ENCODE data around the gene CACHD1. TPM values are rescaled to one million over a fixed set of nuclear protein-coding genes. Genes with fewer than 3 reads are reported as not detected.

The CACHD1 gene
- polyA plus RNA-seq, 2 donors = 1.6 to 2.9 TPM

DNA sequence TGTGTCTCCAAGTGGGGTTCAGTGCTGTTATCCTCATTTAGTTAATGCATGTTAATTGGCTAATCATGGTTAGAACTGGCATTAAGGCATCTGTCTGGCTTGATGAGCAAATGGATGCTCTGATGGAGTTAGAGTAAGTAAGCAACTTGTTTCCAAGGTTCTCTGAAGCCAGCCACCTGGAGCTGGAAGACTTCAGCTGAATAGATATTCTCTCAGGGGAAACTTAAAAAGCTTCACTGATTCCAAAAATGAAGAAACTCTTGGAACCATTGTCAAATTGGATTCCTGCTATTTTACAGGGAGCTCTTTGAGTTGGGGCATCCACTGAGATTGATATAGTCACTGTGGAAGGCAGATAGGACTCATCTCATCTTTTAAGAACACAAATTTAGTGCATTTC, 118.9 kb downstream of the CACHD1 start:
- Histone ChIP-seq H3K9me3 (ENCODE audit: control insufficient read depth in 2 of 2, insufficient read depth in 1 of 2, low read depth in 1 of 2, low read length in 1 of 2) (no peaks in the 10 kb centered on the region), H3K27me3 (ENCODE audit: control insufficient read depth in 1 of 2, insufficient read depth in 2 of 2, low read length in 2 of 2) (no peaks in the 10 kb centered on the region), H3K27ac (ENCODE audit: low read depth in 2 of 2, low read length in 1 of 2) (no peak overlapping the region), H3K4me3 (ENCODE audit: low read depth in 1 of 2, low read length in 2 of 2) (no peak overlapping the region), H3K36me3 (ENCODE audit: control insufficient read depth in 2 of 2, insufficient read depth in 2 of 2, low read length in 1 of 2) (no peaks in the 10 kb centered on the region), H3K4me1 (ENCODE audit: control insufficient read depth in 2 of 2, insufficient read depth in 2 of 2, low read length in 1 of 2) (no peaks in the 10 kb centered on the region)

DNA sequence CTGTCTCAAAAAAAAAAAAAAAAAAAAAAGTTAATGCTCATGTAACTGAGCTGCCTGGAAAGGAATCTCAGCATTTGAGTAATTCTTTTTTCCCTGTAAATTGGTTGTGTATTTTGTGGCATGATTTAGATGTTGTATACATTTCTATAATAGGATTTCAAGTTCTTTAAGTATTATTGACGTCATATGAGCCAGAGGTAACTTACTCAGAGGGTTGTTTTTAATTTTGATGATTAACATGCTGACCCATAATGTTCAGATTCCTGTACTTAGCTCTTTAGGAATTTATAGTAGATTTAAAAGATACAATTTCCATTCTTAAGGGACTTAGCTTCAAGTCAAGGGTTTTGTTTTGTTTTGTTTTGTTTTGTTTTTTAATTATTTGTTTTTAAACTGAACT, 120.4 kb downstream of the CACHD1 start:
- Histone ChIP-seq H3K4me3 (ENCODE audit: low read depth in 1 of 2, low read length in 2 of 2) (no peak overlapping the region), H3K36me3 (ENCODE audit: control insufficient read depth in 2 of 2, insufficient read depth in 2 of 2, low read length in 1 of 2) (no peaks in the 10 kb centered on the region), H3K9me3 (ENCODE audit: control insufficient read depth in 2 of 2, insufficient read depth in 1 of 2, low read depth in 1 of 2, low read length in 1 of 2) (no peaks in the 10 kb centered on the region), H3K27ac (ENCODE audit: low read depth in 2 of 2, low read length in 1 of 2) (no peak overlapping the region), H3K27me3 (ENCODE audit: control insufficient read depth in 1 of 2, insufficient read depth in 2 of 2, low read length in 2 of 2) (no peaks in the 10 kb centered on the region), H3K4me1 (ENCODE audit: control insufficient read depth in 2 of 2, insufficient read depth in 2 of 2, low read length in 1 of 2) (no peaks in the 10 kb centered on the region)
- WGBS, 2 donors = 84 to 88% methylated on average over 1 of the region's 1 CpG

DNA sequence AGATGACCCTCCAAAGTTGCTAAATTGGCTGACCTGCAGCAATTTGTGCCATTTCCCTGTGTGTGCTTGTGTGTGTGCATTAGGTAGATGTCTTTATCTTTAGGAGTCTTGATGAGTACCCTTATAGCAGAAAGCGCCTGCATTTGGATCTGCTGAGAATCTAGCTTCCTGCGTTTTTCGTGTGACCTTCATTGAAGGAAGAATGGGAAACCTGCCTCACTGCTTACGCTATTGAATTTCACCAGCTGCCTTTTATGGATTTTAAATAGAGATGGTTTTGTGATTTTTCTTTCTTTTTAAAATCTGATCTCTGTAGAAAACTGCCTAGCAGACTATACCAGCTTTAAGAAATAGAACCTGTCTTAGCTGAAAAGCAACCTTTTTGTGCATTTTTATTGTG, 124.5 kb downstream of the CACHD1 start:
- Histone ChIP-seq H3K4me1 (ENCODE audit: control insufficient read depth in 2 of 2, insufficient read depth in 2 of 2, low read length in 1 of 2) (no peaks in the 10 kb centered on the region), H3K27me3 (ENCODE audit: control insufficient read depth in 1 of 2, insufficient read depth in 2 of 2, low read length in 2 of 2) (no peaks in the 10 kb centered on the region), H3K4me3 (ENCODE audit: low read depth in 1 of 2, low read length in 2 of 2) (no peak overlapping the region), H3K9me3 (ENCODE audit: control insufficient read depth in 2 of 2, insufficient read depth in 1 of 2, low read depth in 1 of 2, low read length in 1 of 2) (no peaks in the 10 kb centered on the region), H3K27ac (ENCODE audit: low read depth in 2 of 2, low read length in 1 of 2) (no peak overlapping the region), H3K36me3 (ENCODE audit: control insufficient read depth in 2 of 2, insufficient read depth in 2 of 2, low read length in 1 of 2) (no peaks in the 10 kb centered on the region)
- WGBS, 2 donors = 89 to 94% methylated on average over 4 of the region's 4 CpGs

DNA sequence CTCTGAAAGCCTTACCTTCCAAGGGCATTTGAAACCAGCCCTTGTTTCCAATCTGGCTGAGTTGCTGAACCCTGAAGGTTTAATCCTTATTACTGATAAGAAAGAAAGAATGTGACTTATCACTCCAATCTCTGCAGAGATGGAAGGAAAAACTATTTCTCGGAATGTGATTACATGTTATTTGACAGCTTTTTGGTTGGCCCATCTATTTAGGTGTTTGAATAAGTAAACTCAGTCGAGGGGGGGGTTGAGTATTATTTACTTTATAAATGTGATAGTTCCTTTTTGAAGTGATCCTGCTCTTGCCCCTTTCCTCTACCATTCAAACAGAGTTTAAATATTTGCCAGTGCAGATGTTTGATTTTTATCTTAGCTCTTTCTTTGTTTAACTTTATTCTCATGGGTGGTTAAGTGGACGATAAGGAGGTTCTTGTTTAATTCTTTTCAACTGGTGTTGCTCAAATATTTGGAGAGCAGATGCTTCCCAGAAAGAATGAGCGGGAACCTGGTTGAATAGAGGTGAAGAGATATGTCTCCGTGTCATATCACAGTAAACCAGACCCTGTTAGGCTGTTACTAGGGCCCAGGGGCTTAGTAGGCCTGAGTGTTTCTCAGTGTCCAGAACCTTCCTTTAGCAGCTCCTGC, 126.1 kb downstream of the CACHD1 start:
- H3K4me3 ChIP-seq (ENCODE audit: low read depth in 1 of 2, low read length in 2 of 2) = no peak overlapping the region
- no peaks in the 10 kb centered on the region for H3K9me3 ChIP-seq (ENCODE audit: control insufficient read depth in 2 of 2, insufficient read depth in 1 of 2, low read depth in 1 of 2, low read length in 1 of 2)
- no peaks in the 10 kb centered on the region for H3K4me1 ChIP-seq (ENCODE audit: control insufficient read depth in 2 of 2, insufficient read depth in 2 of 2, low read length in 1 of 2)
- WGBS, 2 donors = 61 to 72% methylated on average over 5 of the region's 5 CpGs
- no peak overlapping the region for H3K27ac ChIP-seq (ENCODE audit: low read depth in 2 of 2, low read length in 1 of 2)
- H3K36me3 ChIP-seq (ENCODE audit: control insufficient read depth in 2 of 2, insufficient read depth in 2 of 2, low read length in 1 of 2) = no peaks in the 10 kb centered on the region
- H3K27me3 ChIP-seq (ENCODE audit: control insufficient read depth in 1 of 2, insufficient read depth in 2 of 2, low read length in 2 of 2) = no peaks in the 10 kb centered on the region

DNA sequence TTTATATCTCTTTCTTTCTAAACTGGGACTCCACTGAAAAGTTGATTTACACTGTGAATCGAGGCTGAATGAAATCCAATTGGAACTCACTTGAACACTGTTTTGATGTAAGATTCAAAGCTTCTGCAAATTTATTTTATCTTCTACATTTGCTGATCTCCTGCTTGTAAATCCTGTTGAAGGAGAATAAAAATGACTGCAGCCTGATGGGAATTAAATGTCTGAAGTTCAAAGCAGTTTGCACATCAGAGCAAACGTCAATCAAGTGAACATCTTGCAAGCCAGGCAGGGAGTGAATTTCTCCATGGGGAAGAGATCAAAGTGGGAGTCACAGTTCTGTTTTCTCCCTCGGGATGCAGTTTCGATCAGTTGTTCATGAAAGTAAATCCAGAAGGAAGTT, 127.2 kb downstream of the CACHD1 start:
- Histone ChIP-seq H3K4me3 (ENCODE audit: low read depth in 1 of 2, low read length in 2 of 2) (no peak overlapping the region), H3K4me1 (ENCODE audit: control insufficient read depth in 2 of 2, insufficient read depth in 2 of 2, low read length in 1 of 2) (no peaks in the 10 kb centered on the region), H3K27me3 (ENCODE audit: control insufficient read depth in 1 of 2, insufficient read depth in 2 of 2, low read length in 2 of 2) (no peaks in the 10 kb centered on the region), H3K9me3 (ENCODE audit: control insufficient read depth in 2 of 2, insufficient read depth in 1 of 2, low read depth in 1 of 2, low read length in 1 of 2) (no peaks in the 10 kb centered on the region), H3K36me3 (ENCODE audit: control insufficient read depth in 2 of 2, insufficient read depth in 2 of 2, low read length in 1 of 2) (no peaks in the 10 kb centered on the region), H3K27ac (ENCODE audit: low read depth in 2 of 2, low read length in 1 of 2) (no peak overlapping the region)
- 69 to 75% methylated on average over 4 of the region's 4 CpGs for WGBS, 2 donors

DNA sequence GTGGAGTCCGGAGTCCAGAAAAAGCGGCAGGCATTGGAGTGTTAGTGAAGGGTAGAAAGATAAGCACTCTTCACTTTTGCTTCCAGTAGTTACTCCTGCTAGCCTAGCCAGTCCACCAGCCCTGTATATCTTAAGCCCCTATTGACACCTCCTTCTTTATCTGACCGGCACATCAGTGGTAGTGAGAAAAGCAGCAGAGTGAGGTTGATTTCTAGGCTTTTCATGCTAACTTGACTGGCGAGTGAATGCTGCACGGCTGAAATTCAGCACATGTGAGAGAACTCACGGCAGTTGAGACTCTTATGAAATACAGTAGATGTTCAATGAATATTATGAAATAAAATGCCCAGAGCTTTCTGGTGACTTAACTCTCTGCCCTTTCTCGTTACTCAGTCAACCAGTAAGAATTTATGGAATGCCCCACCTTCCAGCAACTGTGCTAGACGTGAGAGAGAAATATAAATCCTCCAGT, 128.2 kb downstream of the CACHD1 start:
- no peak overlapping the region for H3K27ac ChIP-seq (ENCODE audit: low read depth in 2 of 2, low read length in 1 of 2)
- no peaks in the 10 kb centered on the region for H3K9me3 ChIP-seq (ENCODE audit: control insufficient read depth in 2 of 2, insufficient read depth in 1 of 2, low read depth in 1 of 2, low read length in 1 of 2)
- H3K4me1 ChIP-seq (ENCODE audit: control insufficient read depth in 2 of 2, insufficient read depth in 2 of 2, low read length in 1 of 2) = no peaks in the 10 kb centered on the region
- H3K27me3 ChIP-seq (ENCODE audit: control insufficient read depth in 1 of 2, insufficient read depth in 2 of 2, low read length in 2 of 2) = no peaks in the 10 kb centered on the region
- no peak overlapping the region for H3K4me3 ChIP-seq (ENCODE audit: low read depth in 1 of 2, low read length in 2 of 2)
- H3K36me3 ChIP-seq (ENCODE audit: control insufficient read depth in 2 of 2, insufficient read depth in 2 of 2, low read length in 1 of 2) = no peaks in the 10 kb centered on the region
- WGBS, 2 donors = 83 to 84% methylated on average over 8 of the region's 8 CpGs

DNA sequence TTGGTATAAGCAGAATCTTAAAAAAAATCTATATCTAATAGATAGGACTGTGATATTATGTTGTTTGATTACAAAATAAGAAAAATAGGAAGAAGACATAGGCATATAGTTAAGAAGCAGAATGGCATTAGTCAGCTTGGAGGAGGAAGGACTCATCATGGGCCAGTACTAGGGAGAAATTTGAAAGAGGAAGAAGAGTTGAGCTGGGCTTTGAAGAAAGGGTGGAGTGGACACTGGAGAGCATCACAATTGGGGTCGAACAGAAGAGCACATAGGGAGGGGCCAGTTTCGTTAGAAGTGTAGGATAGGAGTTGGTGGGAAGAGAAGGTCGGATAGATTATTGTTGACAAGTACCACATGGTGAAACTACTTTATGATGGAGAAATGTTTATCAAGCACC, 129.3 kb downstream of the CACHD1 start:
- H3K36me3 ChIP-seq (ENCODE audit: control insufficient read depth in 2 of 2, insufficient read depth in 2 of 2, low read length in 1 of 2) = no peaks in the 10 kb centered on the region
- no peak overlapping the region for H3K4me3 ChIP-seq (ENCODE audit: low read depth in 1 of 2, low read length in 2 of 2)
- 83 to 85% methylated on average over 3 of the region's 3 CpGs for WGBS, 2 donors
- no peaks in the 10 kb centered on the region for H3K4me1 ChIP-seq (ENCODE audit: control insufficient read depth in 2 of 2, insufficient read depth in 2 of 2, low read length in 1 of 2)
- no peak overlapping the region for H3K27ac ChIP-seq (ENCODE audit: low read depth in 2 of 2, low read length in 1 of 2)
- no peaks in the 10 kb centered on the region for H3K27me3 ChIP-seq (ENCODE audit: control insufficient read depth in 1 of 2, insufficient read depth in 2 of 2, low read length in 2 of 2)
- no peaks in the 10 kb centered on the region for H3K9me3 ChIP-seq (ENCODE audit: control insufficient read depth in 2 of 2, insufficient read depth in 1 of 2, low read depth in 1 of 2, low read length in 1 of 2)

- H3K36me3 ChIP-seq (ENCODE audit: control insufficient read depth in 2 of 2, insufficient read depth in 2 of 2, low read length in 1 of 2) = no peaks in the 10 kb centered on the region
- 41 to 46% methylated on average over 3 of the region's 3 CpGs for WGBS, 2 donors
- H3K27ac ChIP-seq (ENCODE audit: low read depth in 2 of 2, low read length in 1 of 2) = no peak overlapping the region
- no peaks in the 10 kb centered on the region for H3K27me3 ChIP-seq (ENCODE audit: control insufficient read depth in 1 of 2, insufficient read depth in 2 of 2, low read length in 2 of 2)
- no peaks in the 10 kb centered on the region for H3K9me3 ChIP-seq (ENCODE audit: control insufficient read depth in 2 of 2, insufficient read depth in 1 of 2, low read depth in 1 of 2, low read length in 1 of 2)
- no peak overlapping the region for H3K4me3 ChIP-seq (ENCODE audit: low read depth in 1 of 2, low read length in 2 of 2)
- no peaks in the 10 kb centered on the region for H3K4me1 ChIP-seq (ENCODE audit: control insufficient read depth in 2 of 2, insufficient read depth in 2 of 2, low read length in 1 of 2)
These were observed 131.3 kb downstream of the CACHD1 start for GRCh38 chr1:64601207-64601606.

- peaks cover 0 to 2% of the 10 kb centered on the region in 2 donors for H3K9me3 ChIP-seq (ENCODE audit: control insufficient read depth in 2 of 2, insufficient read depth in 1 of 2, low read depth in 1 of 2, low read length in 1 of 2)
These were observed 138.2 kb downstream of the CACHD1 start for GRCh38 chr1:64608005-64608650.

DNA sequence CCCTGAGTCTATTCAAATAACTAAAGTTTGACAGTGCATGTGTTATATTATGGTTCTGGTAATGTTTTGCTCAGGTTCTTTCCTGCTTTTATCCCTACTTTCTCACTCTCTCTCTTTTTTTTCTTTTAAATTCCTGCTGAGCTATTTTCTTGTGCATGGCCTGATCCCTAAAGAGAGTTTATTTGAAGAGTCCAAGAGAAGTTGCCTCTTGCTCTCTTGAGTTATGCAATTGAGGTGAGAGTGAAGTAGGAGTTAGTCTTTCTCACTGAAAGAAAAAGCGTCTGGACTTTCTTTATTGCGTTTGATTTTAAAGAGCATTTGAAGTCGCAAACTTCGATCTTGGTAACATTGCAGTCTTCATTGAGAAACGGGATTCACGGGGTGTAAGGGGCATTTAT, 138.7 kb downstream of the CACHD1 start:
- Histone ChIP-seq H3K4me3 (ENCODE audit: low read depth in 1 of 2, low read length in 2 of 2) (no peak overlapping the region), H3K9me3 (ENCODE audit: control insufficient read depth in 2 of 2, insufficient read depth in 1 of 2, low read depth in 1 of 2, low read length in 1 of 2) (peaks cover 0 to 2% of the 10 kb centered on the region in 2 donors), H3K4me1 (ENCODE audit: control insufficient read depth in 2 of 2, insufficient read depth in 2 of 2, low read length in 1 of 2) (no peaks in the 10 kb centered on the region), H3K27me3 (ENCODE audit: control insufficient read depth in 1 of 2, insufficient read depth in 2 of 2, low read length in 2 of 2) (no peaks in the 10 kb centered on the region), H3K36me3 (ENCODE audit: control insufficient read depth in 2 of 2, insufficient read depth in 2 of 2, low read length in 1 of 2) (no peaks in the 10 kb centered on the region), H3K27ac (ENCODE audit: low read depth in 2 of 2, low read length in 1 of 2) (no peak overlapping the region)
- 93 to 95% methylated on average over 6 of the region's 6 CpGs for WGBS, 2 donors

More at GRCh38 chr1:64608005-64608650, 138.2 kb downstream of the CACHD1 start:
- no peaks in the 10 kb centered on the region for H3K36me3 ChIP-seq (ENCODE audit: control insufficient read depth in 2 of 2, insufficient read depth in 2 of 2, low read length in 1 of 2)
- no peak overlapping the region for H3K4me3 ChIP-seq (ENCODE audit: low read depth in 1 of 2, low read length in 2 of 2)
- no peak overlapping the region for H3K27ac ChIP-seq (ENCODE audit: low read depth in 2 of 2, low read length in 1 of 2)
- H3K4me1 ChIP-seq (ENCODE audit: control insufficient read depth in 2 of 2, insufficient read depth in 2 of 2, low read length in 1 of 2) = no peaks in the 10 kb centered on the region
- no peaks in the 10 kb centered on the region for H3K27me3 ChIP-seq (ENCODE audit: control insufficient read depth in 1 of 2, insufficient read depth in 2 of 2, low read length in 2 of 2)
- WGBS, 2 donors = 48 to 63% methylated on average over 1 of the region's 1 CpG
